H9 (cell line): Measurements from ENCODE around the gene CAMKV. TPM values are rescaled to one million over a fixed set of nuclear protein-coding genes. Genes with fewer than 3 reads are reported as not detected.

ENCODE experiments used
- DNase-seq: peaks from one replicate; pipeline ENCODE4 v3.0.0-alpha.2; 2017
- H2AFZ ChIP-seq: one replicate; pipeline ENCODE4 v1.6.1; 2013; ENCODE audit warnings: mild to moderate bottlenecking, low read length, control low read depth, moderate library complexity
- H2AK5ac ChIP-seq: 2 replicates; pipeline ENCODE4 v1.6.1; 2013; ENCODE audit warnings: low read length, control low read depth, mixed read lengths; ENCODE audit not compliant: insufficient read length
- H2BK120ac ChIP-seq: one replicate; pipeline ENCODE4 v1.6.1; 2013; ENCODE audit warnings: low read depth, mild to moderate bottlenecking, low read length, control low read depth, inconsistent platforms; ENCODE audit not compliant: poor library complexity, severe bottlenecking
- H2BK12ac ChIP-seq: 2 replicates; pipeline ENCODE4 v1.6.1; 2013; ENCODE audit warnings: low read length, control low read depth, mixed read lengths, low read depth; ENCODE audit not compliant: insufficient read length
- H2BK15ac ChIP-seq: 2 replicates; pipeline ENCODE4 v1.6.1; 2013; ENCODE audit warnings: low read depth, low read length, control low read depth
- H2BK20ac ChIP-seq: one replicate; pipeline ENCODE4 v1.6.1; 2013; ENCODE audit warnings: low read depth, mild to moderate bottlenecking, low read length, control low read depth, inconsistent platforms; ENCODE audit not compliant: poor library complexity, severe bottlenecking
- H2BK5ac ChIP-seq: 2 replicates; pipeline ENCODE4 v1.6.1; 2013; ENCODE audit warnings: low read length, control low read depth, mixed read lengths; ENCODE audit not compliant: insufficient read length
- H3K14ac ChIP-seq: 2 replicates; pipeline ENCODE4 v1.6.1; 2013; ENCODE audit warnings: low read length, control low read depth; ENCODE audit not compliant: insufficient read depth
- H3K18ac ChIP-seq: 2 replicates; pipeline ENCODE4 v1.6.1; 2013; ENCODE audit warnings: low read depth, mild to moderate bottlenecking, mixed read lengths, low read length, control low read depth; ENCODE audit not compliant: insufficient read length
- H3K23ac ChIP-seq: 2 replicates; pipeline ENCODE4 v1.6.1; 2013; ENCODE audit warnings: low read length, control low read depth, mixed read lengths, low read depth; ENCODE audit not compliant: insufficient read length
- H3K23me2 ChIP-seq: 2 replicates; pipeline ENCODE4 v1.6.1; 2013; ENCODE audit warnings: low read depth, mild to moderate bottlenecking, mixed read lengths, low read length, control low read depth; ENCODE audit not compliant: insufficient read length, poor library complexity, severe bottlenecking
- H3K27ac ChIP-seq: 2 replicates; pipeline ENCODE4 v1.5.1; 2013; ENCODE audit warnings: low read length, control low read depth, mixed read lengths, low read depth; ENCODE audit not compliant: insufficient read length
- H3K27me3 ChIP-seq: 2 replicates; pipeline ENCODE4 v1.6.1; 2013; ENCODE audit warnings: low read length, control low read depth, inconsistent platforms; ENCODE audit not compliant: insufficient read depth
- H3K4ac ChIP-seq: 2 replicates; pipeline ENCODE4 v1.6.1; 2013; ENCODE audit warnings: low read depth, mild to moderate bottlenecking, control low read depth, inconsistent platforms, low read length, moderate library complexity
- H3K4me1 ChIP-seq: 2 replicates; pipeline ENCODE4 v1.6.1; 2013; ENCODE audit warnings: low read length, control low read depth, inconsistent platforms; ENCODE audit not compliant: insufficient read depth
- H3K4me2 ChIP-seq: 2 replicates; pipeline ENCODE4 v1.6.1; 2013; ENCODE audit warnings: low read length, control low read depth, mixed read lengths; ENCODE audit not compliant: insufficient read length, insufficient read depth
- H3K56ac ChIP-seq: 2 replicates; pipeline ENCODE4 v1.6.1; 2013; ENCODE audit warnings: low read depth, mild to moderate bottlenecking, mixed read lengths, low read length, control low read depth; ENCODE audit not compliant: insufficient read length
- H3K79me1 ChIP-seq: 2 replicates; pipeline ENCODE4 v1.6.1; 2013; ENCODE audit warnings: low read depth, mild to moderate bottlenecking, moderate library complexity, low read length, control low read depth, inconsistent platforms; ENCODE audit not compliant: insufficient read depth, poor library complexity, severe bottlenecking
- H3K79me2 ChIP-seq: 2 replicates; pipeline ENCODE4 v1.6.1; 2013; ENCODE audit warnings: low read length, control low read depth, inconsistent platforms; ENCODE audit not compliant: insufficient read depth
- H3K9ac ChIP-seq: 2 replicates; pipeline ENCODE4 v1.6.1; 2013; ENCODE audit warnings: low read length, control low read depth, mixed read lengths; ENCODE audit not compliant: insufficient read length; ENCODE audit errors: extremely low read depth
- H3K9me3 ChIP-seq: one replicate; pipeline ENCODE4 v1.6.1; 2013; ENCODE audit warnings: low read depth, low read length, inconsistent platforms; ENCODE audit not compliant: control insufficient read depth
- H3T11ph ChIP-seq: one replicate; pipeline ENCODE4 v1.6.1; 2013; ENCODE audit warnings: mild to moderate bottlenecking, low read length, control low read depth, inconsistent platforms
- H4K20me1 ChIP-seq: one replicate; pipeline ENCODE4 v1.6.1; 2013; ENCODE audit not compliant: control insufficient read depth, insufficient read length, insufficient read depth
- H4K5ac ChIP-seq: 2 replicates; pipeline ENCODE4 v1.6.1; 2013; ENCODE audit warnings: low read depth, mild to moderate bottlenecking, mixed read lengths, low read length, control low read depth; ENCODE audit not compliant: insufficient read length
- H4K8ac ChIP-seq: replicated peaks from 2 replicates; pipeline ENCODE4 v1.6.1; 2013; ENCODE audit warnings: low read length, control low read depth, mixed read lengths, low read depth; ENCODE audit not compliant: insufficient read length
- H4K91ac ChIP-seq: 2 replicates; pipeline ENCODE4 v1.6.1; 2013; ENCODE audit warnings: low read depth, mild to moderate bottlenecking, moderate library complexity, mixed read lengths, low read length, control low read depth; ENCODE audit not compliant: insufficient read length
- H3K27ac Mint-ChIP-seq, 3 experiments: 2 replicates in 2 of 3; 3 replicates in 1 of 3; pipeline ENCODE4 v1.8.0; 2020 to 2021; ENCODE audit warnings: mixed read lengths in 3 of 3, mild to moderate bottlenecking in 1 of 3, moderate library complexity in 1 of 3
- H3K27me3 Mint-ChIP-seq: 2 replicates; pipeline ENCODE4 v1.8.0; 2021; ENCODE audit warnings: low read depth, mild to moderate bottlenecking, moderate library complexity, mixed read lengths
- H3K36me3 Mint-ChIP-seq, 3 experiments: 2 replicates in 2 of 3; 3 replicates in 1 of 3; pipeline ENCODE4 v1.8.0; 2020 to 2021; ENCODE audit warnings: low read depth in 3 of 3, mixed read lengths in 3 of 3; ENCODE audit not compliant: insufficient read depth in 1 of 3
- H3K4me1 Mint-ChIP-seq, 2 experiments: 2 replicates each; pipeline ENCODE4 v1.8.0; 2020; ENCODE audit warnings: mixed read lengths in 2 of 2
- H3K4me3 Mint-ChIP-seq, 2 experiments: 2 replicates in 1 of 2; 3 replicates in 1 of 2; pipeline ENCODE4 v1.8.0; 2020 to 2021; ENCODE audit warnings: mild to moderate bottlenecking in 2 of 2, mixed read lengths in 2 of 2, moderate library complexity in 1 of 2
- H3K9me3 Mint-ChIP-seq, 2 experiments: 2 replicates in 1 of 2; 3 replicates in 1 of 2; pipeline ENCODE4 v1.8.0; 2020; ENCODE audit warnings: mild to moderate bottlenecking in 2 of 2, mixed read lengths in 2 of 2, moderate library complexity in 1 of 2
- CTCF ChIP-seq: fragments of 200-600 bp; sonication (generic); conservative IDR thresholded peaks from 3 replicates; pipeline ENCODE4 v1.8.0; 2021; ENCODE audit warnings: antibody characterized with exemption, mild to moderate bottlenecking
- whole genome bisulfite sequencing: extraction: QIAGEN DNeasy Blood & Tissue Kit; methylation state at CpG from one replicate; pipeline ENCODE4 v1.1.7; 2013; ENCODE audit warnings: missing lambda C conversion rate, low lambda C conversion rate, mixed read lengths; ENCODE audit not compliant: insufficient read length; ENCODE audit errors: extremely low coverage; 5-methylcytosine and 5-hydroxymethylcytosine counted together
- total RNA-seq: library from RNA; stranded (reverse); gene quantifications from 2 replicates; pipeline ENCODE4 v1.2.1, GENCODE V29; 2021

The CAMKV gene
- total RNA-seq, 1 experiment from 2014 or later = 54.2 TPM

- H3K4ac ChIP-seq = no peak overlapping the region
- no peaks in the 10 kb centered on the region for H3K79me2 ChIP-seq
- H3K14ac ChIP-seq = no peak overlapping the region
- no peak overlapping the region for H2BK12ac ChIP-seq
- no peak overlapping the region for H3K4me2 ChIP-seq
- H3K36me3 Mint-ChIP-seq = peaks cover 31 to 70% (median 68%) of the 10 kb centered on the region in 3 experiments; a peak in 6 of 7 replicates
- H3K18ac ChIP-seq = no peak overlapping the region
- no peaks in the 10 kb centered on the region for H3K27me3 ChIP-seq
- H3K4me1 Mint-ChIP-seq = peaks cover 13 to 17% of the 10 kb centered on the region in 2 experiments
- WGBS = no CpG with 5 or more reads among the region's 2 CpGs
- H3K27ac ChIP-seq = no peak overlapping the region
- no peak overlapping the region for H2BK5ac ChIP-seq
- no peaks in the 10 kb centered on the region for H3K9me3 ChIP-seq
- H3K9ac ChIP-seq = no peak overlapping the region
- no peak for TF ChIP-seq CTCF
- no peak overlapping the region for H2AFZ ChIP-seq
- no peaks in the 10 kb centered on the region for H4K20me1 ChIP-seq
- no peak overlapping the region for H3K4me3 Mint-ChIP-seq
- H3K23me2 ChIP-seq = no peaks in the 10 kb centered on the region
- H3K23ac ChIP-seq = no peak overlapping the region
- no peaks in the 10 kb centered on the region for H3K27me3 Mint-ChIP-seq
- H2BK15ac ChIP-seq = no peak overlapping the region
- no peaks in the 10 kb centered on the region for H3K9me3 Mint-ChIP-seq
- no peaks in the 10 kb centered on the region for H3K79me1 ChIP-seq
- DNase-seq = no peak
- no peak overlapping the region for H4K8ac ChIP-seq
- H4K91ac ChIP-seq = no peak overlapping the region
- no peak overlapping the region for H2BK120ac ChIP-seq
- H3K4me1 ChIP-seq = no peaks in the 10 kb centered on the region
- H3K56ac ChIP-seq = no peak overlapping the region
- H2BK20ac ChIP-seq = no peak overlapping the region
- no peak overlapping the region for H4K5ac ChIP-seq
- no peak overlapping the region; a peak in 1 of 7 replicates for H3K27ac Mint-ChIP-seq
- H3T11ph ChIP-seq = no peak overlapping the region
- no peak overlapping the region for H2AK5ac ChIP-seq
These were observed 29.3 kb downstream of the CAMKV start for GRCh38 chr3:49840388-49840787.
